ENCODE measurements around the gene TMEM60. TPM values are rescaled to one million over a fixed set of nuclear protein-coding genes. Genes with fewer than 3 reads are reported as not detected.

The TMEM60 gene
- polyA plus RNA-seq, 1 donor from 2014 or later: 40.7 TPM

DNA sequence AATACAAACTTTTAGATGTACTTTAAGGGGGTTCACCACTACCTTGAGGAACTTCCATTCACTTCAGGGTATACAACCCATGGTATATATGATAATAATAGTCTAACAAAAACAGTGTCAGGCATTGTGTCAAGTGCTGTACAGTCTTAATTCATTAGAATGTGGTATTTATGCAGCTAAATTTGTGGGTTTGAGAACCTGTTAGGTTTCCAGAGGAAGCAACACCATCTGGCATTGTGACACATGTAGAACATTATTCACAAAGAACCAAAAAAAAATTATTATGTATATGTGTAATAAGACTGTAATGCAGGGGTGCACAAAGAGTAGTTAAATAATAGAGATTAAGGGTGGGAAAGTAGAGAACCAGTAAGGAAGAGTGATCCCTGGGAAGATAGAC lies 26.3 kb downstream of the TMEM60 start:
- Mint-ChIP-seq H3K27me3 (no peaks in the 10 kb centered on the region), H3K4me1 (peaks cover 0 to 4% (median 0%) of the 10 kb centered on the region in 3 donors), H3K36me3 (peaks cover 13% of the 10 kb centered on the region), H3K27ac (no peak overlapping the region), H3K9me3 (peaks cover 2 to 4% (median 2%) of the 10 kb centered on the region in 3 donors), H3K4me3 (no peak overlapping the region)

DNA sequence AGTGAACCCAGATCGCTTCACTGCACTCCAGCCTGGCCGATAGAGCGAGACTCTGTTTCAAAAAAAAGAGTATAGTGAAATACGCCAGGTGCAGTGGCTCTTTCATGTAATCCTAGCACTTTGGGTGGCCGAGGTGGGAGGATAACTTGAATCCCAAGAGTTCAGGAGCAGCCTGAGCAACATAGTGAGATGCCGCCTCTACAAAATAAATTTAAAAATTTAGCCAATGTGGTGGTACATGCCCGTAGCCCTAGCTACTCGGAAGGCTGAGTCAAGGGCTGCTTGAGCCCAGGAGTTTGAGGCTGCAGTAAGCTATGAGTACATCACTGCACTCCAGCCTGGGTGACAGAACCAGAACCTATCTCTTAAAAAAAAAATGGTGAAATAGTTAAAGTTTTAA lies 27.9 kb downstream of the TMEM60 start:
- H3K36me3 Mint-ChIP-seq: peaks cover 7% of the 10 kb centered on the region
- H3K9me3 Mint-ChIP-seq: no peaks in the 10 kb centered on the region
- no peak overlapping the region for H3K27ac Mint-ChIP-seq
- H3K4me3 Mint-ChIP-seq: no peak overlapping the region
- H3K4me1 Mint-ChIP-seq: peaks cover 0 to 4% (median 2%) of the 10 kb centered on the region in 3 donors
- no peaks in the 10 kb centered on the region for H3K27me3 Mint-ChIP-seq

- H3K27me3 Mint-ChIP-seq: no peaks in the 10 kb centered on the region
- H3K4me1 Mint-ChIP-seq: peaks cover 11 to 15% (median 12%) of the 10 kb centered on the region in 3 donors
- peaks cover 3% of the 10 kb centered on the region for H3K36me3 Mint-ChIP-seq
- H3K4me3 Mint-ChIP-seq: no peak overlapping the region
- H3K27ac Mint-ChIP-seq: peak overlapping the region in 1 of 3 donors; percentile 11
- H3K9me3 Mint-ChIP-seq: no peaks in the 10 kb centered on the region
Observed at GRCh38 chr7:77766801-77767605, 31.2 kb downstream of the TMEM60 start.

DNA sequence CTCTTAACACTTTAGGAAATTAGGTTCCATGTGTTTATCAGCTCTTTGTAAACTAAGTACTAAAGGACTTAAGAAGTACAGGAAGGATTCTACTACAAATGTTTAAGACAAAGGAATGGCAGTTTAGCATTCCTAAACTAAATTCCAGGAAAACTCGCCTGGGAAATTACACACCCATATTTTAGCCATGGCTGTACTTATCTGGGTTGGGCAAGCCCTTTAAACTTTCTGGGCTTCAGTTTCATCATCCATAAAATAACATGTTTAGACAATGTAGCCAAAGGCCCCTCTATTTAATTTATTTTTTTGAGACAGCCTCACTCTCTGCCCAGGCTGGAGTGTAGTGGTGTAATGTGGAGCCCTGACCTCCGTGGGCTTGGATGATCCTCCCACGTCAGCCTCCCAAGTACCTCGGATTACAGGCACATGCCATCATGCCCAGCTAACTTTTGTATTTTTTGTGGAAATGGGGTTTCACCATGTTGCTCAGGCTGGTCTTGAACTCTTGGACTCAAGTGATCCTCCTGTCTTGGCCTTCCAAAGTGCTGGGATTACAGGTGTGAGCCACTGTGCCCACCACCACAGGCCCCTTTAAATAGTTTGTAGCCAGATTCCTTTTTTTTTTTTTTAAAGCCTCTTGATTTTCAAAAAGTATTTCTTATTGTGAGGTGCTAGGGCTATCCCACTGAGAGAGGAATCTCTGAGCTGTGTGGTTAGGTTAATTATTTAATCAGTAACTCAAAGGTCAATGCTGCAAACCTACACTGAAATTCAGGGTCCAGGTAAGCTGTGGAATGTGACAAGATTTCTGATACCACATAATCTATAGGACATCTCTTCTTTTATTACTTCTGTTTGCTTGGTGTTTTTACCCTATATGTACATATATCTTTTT lies 32.1 kb downstream of the TMEM60 start:
- peaks cover 14 to 21% (median 17%) of the 10 kb centered on the region in 3 donors for H3K4me1 Mint-ChIP-seq
- H3K27ac Mint-ChIP-seq: no peak overlapping the region
- H3K36me3 Mint-ChIP-seq: peaks cover 3% of the 10 kb centered on the region
- H3K27me3 Mint-ChIP-seq: no peaks in the 10 kb centered on the region
- no peak overlapping the region for H3K4me3 Mint-ChIP-seq
- H3K9me3 Mint-ChIP-seq: no peaks in the 10 kb centered on the region

DNA sequence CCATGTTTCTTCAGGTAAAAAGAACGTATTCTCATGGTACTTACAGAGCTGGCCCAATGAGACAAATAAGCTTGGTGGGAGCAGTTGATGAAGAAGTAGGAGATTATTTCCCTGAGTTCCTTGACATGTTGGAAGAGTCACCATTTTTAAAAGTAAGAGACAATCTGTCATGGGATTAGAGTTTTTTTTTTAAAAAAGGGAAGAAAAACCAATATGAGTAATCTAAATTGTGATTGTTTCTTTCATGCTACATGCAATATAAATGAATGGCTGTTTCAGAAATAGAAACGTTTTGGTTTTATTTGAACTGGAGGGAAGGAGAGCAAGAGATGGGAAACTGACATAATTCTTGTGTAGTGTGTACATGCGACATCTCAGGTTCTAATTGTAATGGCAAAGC lies 32.8 kb downstream of the TMEM60 start:
- Mint-ChIP-seq H3K27me3 (no peaks in the 10 kb centered on the region), H3K4me3 (no peak overlapping the region), H3K9me3 (no peaks in the 10 kb centered on the region), H3K4me1 (peaks cover 17 to 24% (median 17%) of the 10 kb centered on the region in 3 donors), H3K36me3 (peaks cover 2% of the 10 kb centered on the region), H3K27ac (no peak overlapping the region)

- Mint-ChIP-seq H3K36me3 (no peaks in the 10 kb centered on the region), H3K9me3 (no peaks in the 10 kb centered on the region), H3K4me3 (peak overlapping the region in 1 of 4 donors; percentile 84), H3K27me3 (no peaks in the 10 kb centered on the region), H3K4me1 (peaks cover 27 to 46% (median 33%) of the 10 kb centered on the region in 3 donors), H3K27ac (peak overlapping the region in 1 of 3 donors; percentile 75)
Observed at GRCh38 chr7:77760809-77761453, 37.3 kb downstream of the TMEM60 start.

DNA sequence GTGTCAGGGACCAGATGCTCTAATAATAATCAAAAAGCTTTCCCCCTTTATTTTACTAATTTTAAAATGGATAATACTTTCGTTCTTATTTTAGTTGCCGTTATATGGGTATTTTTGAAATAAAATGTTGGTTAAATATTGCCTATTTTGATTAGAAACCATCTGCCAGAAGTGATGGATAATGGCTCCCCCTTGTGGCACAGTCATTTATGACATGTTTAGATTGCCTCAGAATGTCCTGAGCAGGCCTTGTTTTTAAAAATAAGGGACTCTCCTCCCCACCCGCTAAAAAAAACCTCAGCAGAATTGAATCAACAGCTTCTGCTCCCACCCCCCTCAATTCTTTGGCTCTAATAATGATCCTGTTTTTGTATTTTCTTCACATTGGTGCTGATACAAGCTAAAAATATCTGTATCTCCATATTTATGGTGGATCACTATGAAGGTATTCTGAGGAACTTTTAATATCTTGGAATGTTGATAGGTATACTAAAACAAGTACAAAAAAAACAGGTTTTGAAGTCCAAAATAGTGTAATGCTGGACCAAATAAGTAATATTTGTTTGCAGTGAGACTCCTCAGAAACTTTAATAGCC lies 38.8 kb downstream of the TMEM60 start:
- H3K9me3 Mint-ChIP-seq: no peaks in the 10 kb centered on the region
- H3K27ac Mint-ChIP-seq: peak overlapping the region in 1 of 3 donors; percentile 3
- no peaks in the 10 kb centered on the region for H3K36me3 Mint-ChIP-seq
- no peaks in the 10 kb centered on the region for H3K27me3 Mint-ChIP-seq
- H3K4me3 Mint-ChIP-seq: peak overlapping the region in 1 of 4 donors; percentile 38
- H3K4me1 Mint-ChIP-seq: peaks cover 27 to 52% (median 36%) of the 10 kb centered on the region in 3 donors

DNA sequence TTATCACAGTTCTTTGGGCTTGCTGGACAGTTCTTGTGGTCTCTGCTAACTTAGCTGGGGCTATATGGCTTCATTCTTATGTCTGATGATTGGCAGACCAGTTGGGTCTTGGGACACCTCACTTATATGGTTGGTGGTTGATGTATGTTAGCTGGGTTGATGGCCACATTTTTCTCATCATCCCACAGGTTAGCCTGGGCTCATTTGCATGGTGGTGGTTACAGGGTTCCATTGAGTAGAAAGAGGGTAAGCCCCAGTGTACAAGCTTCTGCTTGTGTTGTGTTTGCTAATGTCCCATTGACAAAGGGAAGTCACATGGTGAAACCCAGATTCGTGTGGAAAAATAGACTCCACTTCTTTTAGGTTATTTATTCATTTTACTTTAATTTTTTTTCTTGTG lies 40.6 kb downstream of the TMEM60 start:
- Mint-ChIP-seq H3K9me3 (no peaks in the 10 kb centered on the region), H3K27ac (peak overlapping the region in 1 of 3 donors; percentile 31), H3K4me1 (peaks cover 22 to 41% (median 32%) of the 10 kb centered on the region in 3 donors), H3K27me3 (no peaks in the 10 kb centered on the region), H3K4me3 (peak overlapping the region in 1 of 4 donors; percentile 0), H3K36me3 (no peaks in the 10 kb centered on the region)

GRCh38 chr7:77753173-77753572 lies 45.1 kb downstream of the TMEM60 start:
- Mint-ChIP-seq H3K4me1 (peaks cover 12 to 25% (median 16%) of the 10 kb centered on the region in 3 donors), H3K27me3 (no peaks in the 10 kb centered on the region), H3K36me3 (peaks cover 4% of the 10 kb centered on the region), H3K4me3 (no peak overlapping the region), H3K9me3 (no peaks in the 10 kb centered on the region), H3K27ac (no peak overlapping the region)

DNA sequence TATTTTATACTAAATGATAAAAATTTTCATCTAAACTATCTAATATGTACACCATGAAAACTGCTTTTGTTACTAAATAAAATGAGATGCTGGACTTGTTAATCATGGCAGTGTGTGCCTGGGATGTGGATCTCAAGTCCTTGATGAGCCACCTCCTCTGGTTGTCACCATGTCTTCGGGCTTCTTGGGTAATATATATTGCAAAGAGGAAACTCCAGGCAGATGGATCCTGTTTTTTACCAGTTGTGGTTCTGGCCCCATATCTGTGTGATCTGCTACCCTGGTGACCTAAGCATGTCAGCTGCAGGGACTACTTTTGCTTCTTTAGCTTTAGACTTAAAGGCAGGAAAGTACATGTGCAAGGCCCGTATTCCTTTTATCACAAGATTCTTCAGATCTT lies 46.2 kb downstream of the TMEM60 start:
- peaks cover 9 to 19% (median 17%) of the 10 kb centered on the region in 3 donors for H3K4me1 Mint-ChIP-seq
- peaks cover 4% of the 10 kb centered on the region for H3K36me3 Mint-ChIP-seq
- no peak overlapping the region for H3K4me3 Mint-ChIP-seq

DNA sequence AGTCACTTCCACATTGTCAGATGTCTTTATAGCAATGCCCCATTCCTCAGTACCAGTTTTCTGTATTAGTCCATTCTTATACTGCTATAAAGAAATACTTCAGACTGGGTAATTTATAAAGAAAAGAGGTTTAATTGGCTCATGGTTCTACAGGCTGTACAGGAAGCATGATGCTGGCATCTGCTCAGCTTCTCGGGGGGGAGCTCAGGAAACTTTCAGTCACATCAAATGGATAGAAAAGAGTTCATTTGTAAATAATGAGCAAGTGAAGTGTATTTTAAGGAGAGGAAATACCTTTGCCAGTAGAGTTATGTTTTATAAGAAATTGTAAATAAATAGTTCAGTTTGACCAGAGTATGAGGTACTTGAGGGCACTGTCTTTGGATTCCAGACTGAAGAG lies 50.5 kb downstream of the TMEM60 start:
- peaks cover 6% of the 10 kb centered on the region for H3K36me3 Mint-ChIP-seq
- H3K9me3 Mint-ChIP-seq: no peaks in the 10 kb centered on the region
- H3K4me1 Mint-ChIP-seq: peaks cover 14 to 21% (median 14%) of the 10 kb centered on the region in 3 donors
- peak overlapping the region in 1 of 3 donors; percentile 14 for H3K27ac Mint-ChIP-seq
- H3K4me3 Mint-ChIP-seq: no peak overlapping the region
- no peaks in the 10 kb centered on the region for H3K27me3 Mint-ChIP-seq

More for the DNA sequence above, 46.2 kb downstream of the TMEM60 start:
- Mint-ChIP-seq H3K9me3 (no peaks in the 10 kb centered on the region), H3K27ac (no peak overlapping the region), H3K27me3 (no peaks in the 10 kb centered on the region)

GRCh38 chr7:77747178-77747577 lies 51.1 kb downstream of the TMEM60 start:
- H3K36me3 Mint-ChIP-seq: peaks cover 6% of the 10 kb centered on the region
- H3K4me3 Mint-ChIP-seq: no peak overlapping the region
- peaks cover 11 to 21% (median 14%) of the 10 kb centered on the region in 3 donors for H3K4me1 Mint-ChIP-seq
- H3K27me3 Mint-ChIP-seq: no peaks in the 10 kb centered on the region
- no peaks in the 10 kb centered on the region for H3K9me3 Mint-ChIP-seq
- H3K27ac Mint-ChIP-seq: peak overlapping the region in 1 of 3 donors; percentile 39

DNA sequence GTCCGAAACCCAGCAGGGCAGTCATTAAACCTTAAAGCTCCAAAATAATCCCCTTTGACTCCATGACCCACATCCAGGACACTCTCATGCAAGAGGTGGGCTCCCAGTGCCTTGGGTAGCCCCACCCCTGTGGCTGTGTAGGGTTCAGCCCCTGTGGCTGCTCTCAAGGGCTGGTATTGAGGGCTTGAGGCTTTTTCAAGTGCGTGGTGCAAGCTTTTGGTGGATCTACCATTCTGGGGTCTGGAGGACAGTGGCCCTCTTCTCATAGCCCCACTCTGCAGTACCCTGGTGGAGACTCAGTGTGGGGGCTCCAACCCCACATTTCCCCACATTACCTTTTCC lies 51.4 kb downstream of the TMEM60 start:
- Mint-ChIP-seq H3K9me3 (no peaks in the 10 kb centered on the region), H3K4me1 (peaks cover 8 to 21% (median 14%) of the 10 kb centered on the region in 3 donors), H3K36me3 (peaks cover 6% of the 10 kb centered on the region), H3K27me3 (no peaks in the 10 kb centered on the region), H3K4me3 (no peak overlapping the region), H3K27ac (no peak overlapping the region)

DNA sequence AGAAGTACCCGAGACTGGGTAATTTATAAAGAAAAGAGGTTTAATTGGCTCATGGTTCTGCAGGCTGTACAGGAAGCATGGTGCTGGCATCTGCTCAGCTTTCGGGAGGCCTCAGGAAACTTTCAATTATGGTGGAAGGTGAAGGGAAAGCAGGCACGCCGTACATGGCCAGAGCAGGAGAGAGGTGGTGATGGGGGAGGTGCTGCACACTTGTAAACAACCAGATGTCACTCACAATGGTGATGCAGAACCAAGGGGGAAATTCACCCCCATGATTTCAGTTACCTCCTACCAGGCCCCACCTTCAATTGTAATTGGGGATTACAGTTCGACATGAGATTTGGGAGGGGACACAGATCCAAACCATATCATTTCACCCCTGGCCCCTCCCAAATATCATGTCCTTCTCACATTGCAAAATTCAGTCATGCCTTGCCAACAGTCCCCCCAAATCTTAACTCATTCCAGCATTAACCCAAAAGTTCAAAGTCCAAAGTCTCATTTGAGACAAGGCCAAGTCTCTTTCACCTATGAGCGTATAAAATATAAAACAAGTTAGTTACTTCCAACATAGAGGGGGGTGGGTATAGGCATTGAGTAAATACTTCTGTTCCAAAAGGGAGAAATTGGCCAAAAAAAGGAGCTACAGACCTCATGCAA lies 51.9 kb downstream of the TMEM60 start:
- no peak overlapping the region for H3K4me3 Mint-ChIP-seq
- H3K9me3 Mint-ChIP-seq: no peaks in the 10 kb centered on the region
- H3K4me1 Mint-ChIP-seq: peaks cover 8 to 21% (median 14%) of the 10 kb centered on the region in 3 donors
- H3K27me3 Mint-ChIP-seq: no peaks in the 10 kb centered on the region
- peak overlapping the region in 2 of 3 donors; percentile 21 to 78 for H3K27ac Mint-ChIP-seq
- H3K36me3 Mint-ChIP-seq: peaks cover 6% of the 10 kb centered on the region

All from IgD-negative memory B cell (primary cell).